Frontal cortex (tissue), 4 donors: ENCODE data around the gene PRSS58. TPM values are rescaled to one million over a fixed set of nuclear protein-coding genes. Genes with fewer than 3 reads are reported as not detected.

ENCODE experiments used
- DNase-seq, 2 donors: peaks; one replicate each; pipeline ENCODE4 v3.0.0; 2012; ENCODE audit warnings: low spot score in 2 of 2
- FAIRE-seq: peaks from 2 replicates; lab custom pipeline; 2012; peaks lifted over from hg19 to GRCh38; lab: Jason Lieb, UNC
- small RNA-seq: library from RNA; depleted of rRNA; stranded (forward); fragments of <200 nt; gene quantifications from one replicate; pipeline ENCODE3, GENCODE V24; 2014
- total RNA-seq: library from RNA; depleted of rRNA; stranded (reverse); fragments of >200 nt; gene quantifications from one replicate; pipeline ENCODE4 v1.2.3, GENCODE V29; 2014
- donor health status: control.
- donor health status: control.
- donor health status: control.

PRSS58 gene
- total RNA-seq, 1 donor from 2014 or later, result not detected

DNA sequence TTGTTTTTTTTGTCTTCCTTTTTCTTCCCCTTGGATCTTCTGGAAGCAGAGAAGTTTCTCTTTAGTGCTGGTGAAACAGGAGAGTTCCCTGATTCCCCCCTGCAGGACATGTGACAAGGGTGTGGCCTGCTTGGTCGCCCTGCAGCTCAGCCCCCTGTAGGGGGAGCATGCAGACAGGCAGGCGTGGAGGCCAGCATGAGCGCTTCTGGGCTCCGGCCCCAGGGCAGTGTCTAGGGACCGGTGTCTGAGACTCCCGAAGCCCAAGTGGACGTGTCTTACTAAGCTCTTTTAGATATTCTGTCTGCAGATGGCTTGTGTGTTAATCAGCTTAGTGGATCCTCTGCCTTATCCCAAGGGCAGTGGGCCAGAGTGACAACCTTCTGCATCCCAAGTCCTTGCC is 26.1 kb downstream of the PRSS58 start:
- FAIRE-seq (no peak), DNase-seq (no peak)

DNA sequence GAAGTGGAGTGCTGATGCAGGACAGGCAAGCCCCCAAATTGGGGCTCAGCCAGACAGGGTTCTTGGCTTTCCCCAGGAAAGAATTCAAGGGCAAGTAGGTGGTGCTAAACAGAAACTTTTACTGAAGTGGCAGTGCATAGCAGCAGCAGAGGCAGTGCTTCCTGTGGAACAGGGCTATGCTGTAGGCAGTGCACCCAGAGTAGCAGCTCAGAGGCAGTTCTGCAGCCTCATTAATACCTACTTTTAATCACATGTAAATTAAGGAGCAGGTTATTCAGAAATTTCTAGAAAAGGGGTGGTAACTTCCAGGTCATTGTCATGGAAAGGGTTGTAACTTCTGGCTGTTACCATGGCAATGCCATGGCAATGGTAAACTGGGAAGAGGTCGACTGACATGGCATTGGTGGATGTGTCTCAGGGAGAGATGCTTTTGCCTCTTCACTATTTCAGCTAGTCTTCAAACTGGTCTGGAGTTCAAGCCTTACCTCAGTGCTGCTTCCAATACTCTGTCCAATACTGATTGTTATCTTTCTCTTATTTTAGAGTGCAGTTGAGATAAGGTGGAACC is 29.2 kb downstream of the PRSS58 start:
- DNase-seq (no peak), FAIRE-seq (no peak)

Small RNA genes lying within 50 kb of the gene (small RNA-seq; reads per million reads assigned to genes)
- not detected for gene TRBV1

Other genes with a start within 250 kb of the PRSS58 start
- not detected for gene MGAM2, start 146.3 kb downstream of the PRSS58 start, total RNA-seq